GM19468 (cell line): ENCODE data around the gene HYPK.
A peak's percentile ranks its signal among the peaks of the same experiment; 100 is the strongest.

ENCODE experiments used
- ATAC-seq: cut with Tn5 transposase; IDR thresholded peaks from one replicate; pipeline ENCODE4 v1.9.1; 2021; ENCODE audit warnings: mild to moderate bottlenecking, moderate library complexity, moderate number of reproducible peaks; ENCODE audit not compliant: unreplicated experiment; ENCODE audit errors: extremely low read depth

HYPK gene

GRCh38 chr15:43800286-43801141, at the start of gene HYPK:
Gene HYPK (plus strand): TSS chr15:43800599. CDS start chr15:43800623, 24 bp downstream.
- ATAC-seq = peak; percentile 87

- no peak for ATAC-seq
Observed at GRCh38 chr15:43751885-43752284, 48.5 kb upstream of the HYPK start.

- no peak for ATAC-seq
Observed at GRCh38 chr15:43762824-43763223, 37.6 kb upstream of the HYPK start.

GRCh38 chr15:43763819-43764446, 36.5 kb upstream of the HYPK start:
- ATAC-seq = no peak

GRCh38 chr15:43769584-43770228, 30.7 kb upstream of the HYPK start:
- ATAC-seq = no peak

GRCh38 chr15:43771816-43772215, 28.6 kb upstream of the HYPK start:
- ATAC-seq = no peak

- ATAC-seq = no peak
Observed at GRCh38 chr15:43772624-43773023, 27.8 kb upstream of the HYPK start.

- ATAC-seq = no peak
Observed at GRCh38 chr15:43774062-43774461, 26.3 kb upstream of the HYPK start.

- ATAC-seq = no peak
Observed at GRCh38 chr15:43775411-43775965, 24.9 kb upstream of the HYPK start.

GRCh38 chr15:43776101-43776717, 24.2 kb upstream of the HYPK start:
- no peak for ATAC-seq

- ATAC-seq = peak; percentile 15
Observed at GRCh38 chr15:43776718-43777266, 23.6 kb upstream of the HYPK start, which contains the start of gene ELL3. Gene ELL3 (minus strand): TSS chr15:43776966. CDS start chr15:43776901, 65 bp downstream.

GRCh38 chr15:43777267-43777914, 23.0 kb upstream of the HYPK start:
- ATAC-seq = peak; percentile 26

- no peak for ATAC-seq
Observed at GRCh38 chr15:43779016-43779415, 21.4 kb upstream of the HYPK start.

GRCh38 chr15:43789409-43789808, 11.0 kb upstream of the HYPK start:
- ATAC-seq = no peak

- ATAC-seq = peak; percentile 70
Observed at GRCh38 chr15:43791993-43792760, 8.2 kb upstream of the HYPK start, which contains the start of gene SERF2. Gene SERF2 (plus strand): TSS chr15:43792320. CDS start chr15:43792377, 57 bp downstream.

- ATAC-seq = no peak
Observed at GRCh38 chr15:43792761-43793476, 7.5 kb upstream of the HYPK start.

GRCh38 chr15:43793647-43794046, 6.8 kb upstream of the HYPK start:
- no peak for ATAC-seq
